NCI-H748 treated with DMSO at 0.1 percent for 48 hours (cell line): ENCODE results near the gene SEMA6A.

Experiments used
- DNase-seq: peaks from one replicate; lab custom pipeline; 2025; lab: John Stamatoyannopoulos, UW

The SEMA6A gene

DNA sequence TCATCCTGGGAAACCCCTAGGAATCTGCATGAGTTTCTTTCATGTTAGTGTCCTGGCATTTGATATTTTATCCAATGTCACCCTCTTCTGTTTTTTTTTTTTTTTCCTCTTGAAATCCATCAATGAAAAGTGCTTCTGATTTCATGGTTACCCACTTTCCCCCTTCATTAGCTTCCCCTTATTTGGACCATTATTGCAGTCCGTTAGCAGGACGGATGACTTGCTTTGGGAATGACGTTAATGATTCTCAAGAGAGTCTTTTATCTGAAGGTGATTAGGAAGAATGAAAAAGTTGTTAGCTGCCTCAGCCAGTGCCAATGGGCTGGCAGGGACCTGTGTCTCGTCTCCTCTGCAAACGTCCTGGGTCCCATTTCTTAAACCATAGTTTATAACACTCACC, 134.7 kb downstream of the SEMA6A start:
- no peak for DNase-seq

DNA sequence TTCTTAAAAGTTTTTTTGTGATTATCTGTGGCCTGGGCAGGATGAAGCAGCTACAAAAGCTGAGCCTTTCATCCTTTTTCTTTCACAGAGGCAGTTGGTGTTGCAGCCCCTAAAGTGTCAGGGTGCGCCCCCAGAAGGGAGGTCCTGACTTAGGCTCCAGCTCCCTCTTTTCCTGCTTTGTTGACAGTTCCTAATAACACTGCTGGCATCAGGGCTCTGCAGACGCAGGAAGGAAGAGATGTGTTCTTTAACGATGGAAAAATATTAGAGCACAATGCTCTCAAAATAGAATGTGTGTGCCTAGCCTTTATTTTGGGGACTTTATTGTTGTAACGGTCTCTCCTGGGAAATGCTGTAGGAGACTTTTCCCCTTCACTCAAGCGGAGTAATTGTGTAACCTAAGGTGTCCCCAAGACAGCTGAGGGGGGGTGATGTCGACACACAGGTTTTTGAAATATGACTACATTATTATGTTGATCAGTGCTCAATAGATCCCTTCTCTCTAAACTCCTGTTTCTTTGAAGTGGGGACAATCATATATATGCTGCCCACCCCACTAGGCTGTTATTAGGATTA, 135.6 kb downstream of the SEMA6A start:
- no peak for DNase-seq

- no peak for DNase-seq
Observed at GRCh38 chr5:116437922-116438578, 136.6 kb downstream of the SEMA6A start.

- DNase-seq = no peak
Observed at GRCh38 chr5:116437351-116437705, 137.3 kb downstream of the SEMA6A start.

- DNase-seq = no peak
Observed at GRCh38 chr5:116436674-116437350, 137.8 kb downstream of the SEMA6A start.

GRCh38 chr5:116428966-116429365, 145.7 kb downstream of the SEMA6A start:
- no peak for DNase-seq

DNA sequence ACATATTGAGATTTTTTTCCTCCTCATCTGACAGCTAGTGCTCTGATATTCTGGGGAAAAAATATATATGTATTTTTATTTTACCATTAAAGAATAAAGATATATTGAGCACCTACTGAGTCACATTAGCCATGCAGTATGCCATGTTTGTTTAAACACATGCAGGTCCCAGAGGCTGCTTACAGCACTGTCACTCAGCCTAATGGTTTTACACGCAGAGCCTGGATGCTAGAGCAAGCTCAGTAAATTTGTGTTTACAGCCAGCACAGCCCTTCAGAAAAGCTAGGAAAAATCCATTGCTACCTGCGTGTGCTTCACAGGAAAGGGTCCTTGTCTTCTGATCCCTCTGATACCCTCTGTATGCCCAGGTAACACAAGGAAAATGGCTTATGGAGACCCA, 146.2 kb downstream of the SEMA6A start:
- no peak for DNase-seq

DNA sequence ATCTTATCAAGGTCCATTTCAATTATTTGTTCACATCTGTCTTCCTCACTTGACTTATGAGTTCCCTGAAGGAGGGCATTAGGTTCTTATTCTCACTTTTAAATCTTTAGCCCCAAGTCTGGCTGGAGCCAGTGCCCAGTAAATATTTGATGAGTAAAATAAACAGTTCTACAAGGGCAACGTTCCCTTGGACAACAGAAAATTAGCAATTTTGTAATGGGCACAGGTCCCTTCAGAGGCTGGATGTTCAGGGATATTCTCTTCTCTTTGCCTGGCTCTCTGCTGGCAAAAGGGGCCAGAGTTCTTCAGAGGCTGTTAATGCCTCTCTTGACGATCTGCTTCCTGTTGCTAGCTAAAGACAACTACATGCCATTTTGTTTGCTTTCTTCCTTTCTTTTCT, 149.7 kb downstream of the SEMA6A start:
- no peak for DNase-seq

DNA sequence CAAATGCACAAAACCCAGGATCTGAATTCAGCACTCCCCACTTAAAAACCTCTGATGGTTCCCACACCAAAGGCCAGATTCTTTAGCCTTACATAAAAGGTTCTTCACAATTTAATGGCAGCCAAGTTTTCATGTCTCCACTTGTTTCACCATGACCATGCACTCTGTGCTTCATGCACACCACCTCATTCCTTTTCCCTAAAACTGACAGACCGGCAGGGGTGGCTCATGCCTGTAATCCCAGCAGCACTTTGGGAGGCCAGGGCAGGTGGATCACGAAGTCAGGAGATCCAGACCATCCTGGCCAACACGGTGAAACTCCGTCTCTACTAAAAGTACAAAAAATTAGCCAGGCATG, 150.4 kb downstream of the SEMA6A start:
- no peak for DNase-seq

DNA sequence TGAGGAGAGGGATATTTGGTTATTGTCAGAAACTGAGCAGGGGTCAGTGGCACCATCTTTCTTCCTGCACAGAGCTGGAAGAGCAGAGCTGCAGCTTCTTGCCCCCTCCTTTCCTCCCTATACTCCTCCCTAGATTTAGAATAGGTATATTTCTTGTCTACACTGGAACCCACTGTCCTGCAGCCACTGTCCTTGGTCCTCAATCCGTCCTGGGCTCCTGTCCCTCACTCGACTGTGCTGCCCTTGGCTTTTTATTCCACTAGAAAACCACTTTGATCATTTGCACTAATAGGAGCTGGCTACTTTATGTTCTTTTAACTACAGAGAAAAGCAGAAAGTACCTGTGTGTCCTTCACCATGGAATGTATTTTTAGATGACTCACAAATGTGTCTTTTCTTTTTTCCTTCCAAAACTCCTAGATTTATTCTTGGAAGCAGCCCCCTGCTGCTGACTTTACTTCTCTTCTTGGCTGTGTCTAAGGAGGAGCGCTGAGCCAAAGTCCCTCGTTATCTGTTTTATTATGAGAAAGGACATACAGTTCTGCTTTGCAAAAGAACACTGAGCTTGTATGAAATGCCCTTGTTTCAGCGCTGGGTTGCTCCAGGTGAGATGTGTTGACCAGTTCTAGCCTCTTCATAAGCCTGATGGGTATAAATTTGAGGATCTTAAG, 150.9 kb downstream of the SEMA6A start:
- DNase-seq = no peak

GRCh38 chr5:116423141-116423540, 151.5 kb downstream of the SEMA6A start:
- DNase-seq = no peak

DNA sequence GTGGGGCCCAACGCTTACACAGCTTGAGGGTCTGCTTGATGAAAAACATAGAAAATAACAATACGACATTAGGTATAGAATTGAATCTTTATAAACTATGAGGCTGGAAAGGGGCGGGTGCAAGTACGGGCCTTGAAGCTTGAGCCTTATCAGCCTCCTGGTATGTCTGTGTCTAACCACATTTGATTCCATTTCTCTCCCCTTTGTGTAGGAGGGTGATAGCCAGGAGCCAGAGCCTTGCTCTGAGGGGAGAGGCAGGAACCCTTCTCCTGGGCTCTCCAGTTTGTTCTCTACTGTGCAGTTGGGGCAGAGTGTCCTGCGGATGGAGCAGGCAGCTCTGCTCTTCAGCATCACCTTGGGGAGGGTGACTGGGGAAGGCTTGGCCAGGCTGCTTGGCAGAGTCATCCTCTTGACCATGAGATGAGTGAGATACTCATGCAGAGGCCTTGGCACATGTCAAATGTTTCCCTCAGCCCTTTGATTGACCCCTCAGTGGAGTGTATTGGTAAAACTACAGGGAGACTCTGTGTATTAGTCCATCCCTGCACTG, 153.5 kb downstream of the SEMA6A start:
- DNase-seq = no peak

DNA sequence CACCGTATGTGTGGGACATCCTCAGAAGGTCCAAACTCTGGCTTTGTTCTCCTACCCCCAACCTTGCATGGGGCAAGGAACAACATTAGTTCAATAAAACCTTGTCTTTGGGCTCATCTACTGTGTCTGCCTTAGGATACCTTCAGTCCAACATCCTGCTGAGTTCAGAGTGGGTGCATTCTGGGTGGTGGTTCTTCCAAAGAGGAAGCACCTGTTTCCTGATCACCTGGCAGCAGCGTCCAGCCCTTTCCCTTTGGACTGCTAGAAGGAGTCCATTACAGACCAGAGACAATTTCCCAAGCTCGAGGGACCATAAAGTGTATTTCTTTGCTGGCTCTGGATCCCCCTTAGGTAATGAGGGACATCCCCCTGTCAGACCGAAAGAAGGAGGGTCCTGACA, 154.1 kb downstream of the SEMA6A start:
- DNase-seq = no peak

GRCh38 chr5:116419258-116419657, 155.4 kb downstream of the SEMA6A start:
- DNase-seq = no peak

DNA sequence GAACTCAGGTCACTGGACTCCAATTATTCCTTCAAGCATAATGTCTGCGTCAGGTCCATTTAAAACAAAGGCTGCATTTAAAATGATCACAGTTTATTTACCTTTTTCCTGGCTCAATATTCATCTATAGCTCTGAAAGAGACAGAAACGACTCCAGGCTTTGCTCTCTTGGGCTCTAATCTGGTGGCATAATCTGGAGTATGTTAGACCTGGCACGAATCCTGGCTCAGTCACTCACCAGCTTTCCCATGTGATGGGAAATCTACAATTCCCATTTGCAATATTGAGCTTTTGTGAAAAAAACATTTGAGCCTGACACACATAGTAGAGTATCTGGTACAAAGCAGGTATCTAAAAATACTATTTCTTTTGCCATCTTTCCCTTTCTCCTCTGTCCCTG, 155.8 kb downstream of the SEMA6A start:
- DNase-seq = no peak

DNA sequence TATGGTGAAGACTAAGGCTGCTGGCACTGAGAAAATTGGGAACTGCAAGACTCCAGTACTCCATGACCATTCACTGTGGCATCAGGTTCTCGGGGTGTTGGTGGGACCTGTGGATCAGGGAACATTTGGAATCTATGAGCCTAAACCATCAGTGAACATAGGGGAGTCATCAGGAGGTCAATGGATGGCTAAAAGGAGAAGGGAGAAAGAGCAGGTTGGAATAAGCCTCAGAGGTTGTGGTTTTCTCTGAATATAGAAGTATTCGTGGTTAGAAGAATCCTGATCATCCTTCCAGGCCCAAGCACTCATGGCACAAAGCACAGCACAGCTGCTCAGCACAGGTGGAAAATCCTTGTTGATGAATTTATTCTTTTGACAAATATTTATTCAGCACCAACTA, 156.6 kb downstream of the SEMA6A start:
- no peak for DNase-seq

GRCh38 chr5:116415989-116416388, 158.6 kb downstream of the SEMA6A start:
- no peak for DNase-seq

- no peak for DNase-seq
Observed at GRCh38 chr5:116415182-116415581, 159.4 kb downstream of the SEMA6A start.

- DNase-seq = no peak
Observed at GRCh38 chr5:116411101-116411571, 163.5 kb downstream of the SEMA6A start.

DNA sequence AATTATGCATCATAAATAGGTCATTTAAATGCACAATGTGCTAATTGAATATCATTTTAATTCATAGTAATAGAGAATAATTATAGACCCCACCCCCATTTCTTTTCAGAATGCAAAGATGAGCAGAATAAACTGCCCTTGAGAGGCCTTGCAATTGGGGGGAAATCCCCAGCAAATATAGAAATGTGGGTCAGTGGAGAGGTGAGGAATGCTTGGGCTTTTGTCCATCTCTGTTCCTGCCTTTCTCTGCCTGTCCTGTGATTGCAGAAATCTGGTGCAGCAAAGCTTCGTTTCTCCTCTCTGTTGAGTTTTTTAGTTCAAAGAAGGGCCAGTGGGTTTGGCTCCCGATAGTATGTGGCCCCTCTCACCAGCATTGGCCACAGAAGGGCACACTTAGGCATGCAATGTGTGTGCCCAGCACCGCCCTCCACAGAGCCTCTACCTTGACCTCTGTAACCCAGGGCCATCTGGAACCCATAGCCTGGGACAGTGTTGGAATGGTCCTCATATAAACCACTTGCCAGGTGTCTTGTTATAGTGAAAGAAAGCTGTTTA, 164.2 kb downstream of the SEMA6A start:
- no peak for DNase-seq

DNA sequence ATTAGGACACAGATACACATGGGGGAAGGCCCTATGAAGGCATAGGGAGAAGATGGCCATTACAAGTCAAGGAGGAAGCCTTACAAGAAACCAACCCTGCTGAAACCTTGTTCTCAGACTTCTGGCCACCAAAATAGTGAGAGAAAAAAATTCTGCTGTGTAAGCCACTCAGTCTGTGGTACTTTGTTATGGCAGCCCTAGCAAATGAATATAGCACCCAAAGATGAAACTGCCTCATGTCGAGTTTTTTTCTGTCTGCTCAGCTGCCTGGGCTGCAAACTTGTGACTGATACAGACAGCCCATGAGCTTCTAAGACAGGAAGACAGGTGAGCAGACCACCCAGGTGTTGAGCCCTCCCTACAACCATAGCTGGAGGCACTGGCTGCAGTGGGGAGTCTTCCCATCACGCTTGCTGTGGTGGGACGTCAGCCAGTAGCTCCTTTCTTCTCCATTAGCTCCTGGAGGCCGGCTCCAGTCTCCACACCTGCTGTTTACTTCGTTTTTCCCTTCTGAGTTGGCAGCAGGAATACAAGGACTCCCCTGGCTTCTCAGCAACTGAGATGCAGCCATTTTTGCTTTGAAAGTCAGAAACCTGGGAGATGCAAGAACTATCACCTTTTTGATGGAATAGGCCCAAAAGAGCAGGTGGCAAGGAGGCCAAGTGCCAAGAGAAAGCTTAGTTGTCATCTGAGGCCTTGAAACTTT, 164.9 kb downstream of the SEMA6A start:
- DNase-seq = no peak
